Esophagus squamous epithelium (tissue), 4 donors: Measurements from ENCODE around the gene PPP1CC.
A peak's percentile ranks its signal among the peaks of the same experiment; 100 is the strongest.

Experiments used
- POLR2A ChIP-seq, 4 donors: fragments of 450-650 bp; IDR thresholded peaks; one replicate each; pipeline ENCODE4 v1.6.1; 2017; ENCODE audit warnings: antibody characterized with exemption in 4 of 4, mild to moderate bottlenecking in 4 of 4, moderate library complexity in 3 of 4
- TF ChIP-seq, protein P1 (sequence below), 6 experiments: fragments of 450-650 bp in 4 of 6; fragments of 200-600 bp in 2 of 6; sonication (generic) in 2 of 6; IDR thresholded peaks; one replicate each; pipeline ENCODE4 v1.5.1; 2016 to 2019; ENCODE audit warnings: antibody characterized with exemption in 6 of 6, mild to moderate bottlenecking in 4 of 6, moderate library complexity in 4 of 6

DNA sequence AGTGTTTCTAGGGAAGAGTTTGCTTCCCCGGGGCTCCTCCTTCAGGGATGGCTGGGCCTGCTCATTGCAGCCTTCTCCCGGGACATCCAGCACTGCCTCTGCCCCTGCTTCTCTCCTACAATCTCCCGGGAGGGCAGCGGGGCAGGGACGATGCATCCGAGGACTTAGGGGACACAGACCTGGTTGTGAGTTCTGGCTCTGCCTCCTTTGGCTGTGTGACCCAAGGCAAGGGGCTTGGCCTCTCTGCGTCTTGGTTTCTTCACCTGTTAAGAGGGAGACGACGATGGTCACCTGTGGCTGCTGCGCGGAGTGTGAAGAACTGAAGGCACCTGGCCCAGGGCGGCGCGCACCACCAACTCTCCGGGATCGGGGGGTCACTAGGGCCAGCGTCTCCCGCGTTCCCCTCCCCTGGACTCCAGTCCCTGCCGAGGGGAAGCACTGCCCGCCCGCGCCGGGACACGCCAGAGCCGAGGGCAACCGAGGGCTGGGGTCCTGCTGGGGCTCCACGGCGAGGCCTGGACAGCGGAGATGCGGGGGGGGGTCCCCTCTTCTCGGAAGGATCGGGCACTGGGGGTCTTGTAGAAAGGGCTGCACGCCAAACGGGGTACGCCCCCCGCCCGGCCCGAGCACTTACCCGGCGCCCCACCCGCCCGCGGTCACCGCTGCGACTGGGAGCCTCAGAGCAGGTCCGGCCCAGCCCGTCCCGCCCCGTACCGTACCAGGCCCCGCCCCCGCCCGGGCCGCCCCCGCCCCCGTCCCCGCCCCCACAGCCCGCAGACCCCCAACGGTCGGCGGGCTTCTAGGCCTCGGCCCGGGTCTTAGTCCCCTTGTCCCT is 54.0 kb downstream of the PPP1CC start, which contains the start of gene HVCN1:
- TF ChIP-seq, protein P1, sequence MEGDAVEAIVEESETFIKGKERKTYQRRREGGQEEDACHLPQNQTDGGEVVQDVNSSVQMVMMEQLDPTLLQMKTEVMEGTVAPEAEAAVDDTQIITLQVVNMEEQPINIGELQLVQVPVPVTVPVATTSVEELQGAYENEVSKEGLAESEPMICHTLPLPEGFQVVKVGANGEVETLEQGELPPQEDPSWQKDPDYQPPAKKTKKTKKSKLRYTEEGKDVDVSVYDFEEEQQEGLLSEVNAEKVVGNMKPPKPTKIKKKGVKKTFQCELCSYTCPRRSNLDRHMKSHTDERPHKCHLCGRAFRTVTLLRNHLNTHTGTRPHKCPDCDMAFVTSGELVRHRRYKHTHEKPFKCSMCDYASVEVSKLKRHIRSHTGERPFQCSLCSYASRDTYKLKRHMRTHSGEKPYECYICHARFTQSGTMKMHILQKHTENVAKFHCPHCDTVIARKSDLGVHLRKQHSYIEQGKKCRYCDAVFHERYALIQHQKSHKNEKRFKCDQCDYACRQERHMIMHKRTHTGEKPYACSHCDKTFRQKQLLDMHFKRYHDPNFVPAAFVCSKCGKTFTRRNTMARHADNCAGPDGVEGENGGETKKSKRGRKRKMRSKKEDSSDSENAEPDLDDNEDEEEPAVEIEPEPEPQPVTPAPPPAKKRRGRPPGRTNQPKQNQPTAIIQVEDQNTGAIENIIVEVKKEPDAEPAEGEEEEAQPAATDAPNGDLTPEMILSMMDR (IDR thresholded peaks at IDR 0.05) = no peak
- TF ChIP-seq POLR2A (IDR thresholded peaks at IDR 0.05) = peak in 1 of 4 donors; percentile 23
